Endodermal cell (in vitro differentiated cells): ENCODE measurements around the gene CHKB. TPM values are rescaled to one million over a fixed set of nuclear protein-coding genes. Genes with fewer than 3 reads are reported as not detected.
A peak's percentile ranks its signal among the peaks of the same experiment; 100 is the strongest.

Source experiments
- DNase-seq: peaks from one replicate; pipeline ENCODE4 v3.0.0-alpha.2; 2017
- H3K27ac ChIP-seq: 2 replicates; pipeline ENCODE4 v1.5.1; 2013; ENCODE audit warnings: mild to moderate bottlenecking, low read depth, low read length, moderate library complexity
- H3K27me3 ChIP-seq: 2 replicates; pipeline ENCODE4 v1.6.1; 2013; ENCODE audit warnings: mild to moderate bottlenecking, low read length, moderate library complexity; ENCODE audit not compliant: insufficient read depth, control insufficient read depth, poor library complexity, severe bottlenecking
- H3K36me3 ChIP-seq: 2 replicates; pipeline ENCODE4 v1.7.0; 2013; ENCODE audit warnings: mild to moderate bottlenecking, low read length, moderate library complexity; ENCODE audit not compliant: control insufficient read depth, insufficient read depth
- H3K4me1 ChIP-seq: one replicate; pipeline ENCODE4 v1.7.0; 2013; ENCODE audit warnings: low read length; ENCODE audit not compliant: control insufficient read depth, insufficient read depth
- H3K4me3 ChIP-seq: 2 replicates; pipeline ENCODE4 v1.5.1; 2013; ENCODE audit warnings: mild to moderate bottlenecking, low read length, moderate library complexity
- H3K9ac ChIP-seq: 2 replicates; pipeline ENCODE4 v1.6.1; 2013; ENCODE audit warnings: mild to moderate bottlenecking, low read length, moderate library complexity; ENCODE audit not compliant: poor library complexity, severe bottlenecking; ENCODE audit errors: extremely low read depth
- H3K9me3 ChIP-seq: 2 replicates; pipeline ENCODE4 v1.6.1; 2013; ENCODE audit warnings: mild to moderate bottlenecking, low read length, moderate library complexity; ENCODE audit not compliant: control insufficient read depth
- H3K27ac Mint-ChIP-seq: 2 replicates; pipeline ENCODE4 v1.8.0; 2020; ENCODE audit warnings: mixed read lengths
- H3K27me3 Mint-ChIP-seq: 2 replicates; pipeline ENCODE4 v1.8.0; 2021; ENCODE audit warnings: mild to moderate bottlenecking, mixed read lengths; ENCODE audit not compliant: insufficient read depth
- H3K36me3 Mint-ChIP-seq: 2 replicates; pipeline ENCODE4 v1.8.0; 2020; ENCODE audit warnings: low read depth, mixed read lengths
- H3K4me1 Mint-ChIP-seq: 2 replicates; pipeline ENCODE4 v1.8.0; 2020; ENCODE audit warnings: mixed read lengths
- H3K4me3 Mint-ChIP-seq: 2 replicates; pipeline ENCODE4 v1.8.0; 2020; ENCODE audit warnings: mild to moderate bottlenecking, moderate library complexity, mixed read lengths
- H3K9me3 Mint-ChIP-seq: 2 replicates; pipeline ENCODE4 v1.8.0; 2020; ENCODE audit warnings: mild to moderate bottlenecking, mixed read lengths
- CTCF ChIP-seq: fragments of 200-600 bp; sonication (generic); conservative IDR thresholded peaks from 2 replicates; pipeline ENCODE4 v1.5.0; 2021; ENCODE audit warnings: antibody characterized with exemption, mild to moderate bottlenecking
- WGBS, 2 experiments: methylation state at CpG; one replicate each; pipeline versions ENCODE4 v1.1.5 to v1.1.7; 2013; ENCODE audit warnings: missing lambda C conversion rate in 2 of 2, mixed read lengths in 1 of 2; ENCODE audit not compliant: insufficient coverage in 1 of 2, insufficient read length in 1 of 2; 5-methylcytosine and 5-hydroxymethylcytosine counted together
- total RNA-seq, 2 donors: library from RNA; stranded (reverse); fragmentation: NEBNext Ultra II Directional in 1 of 2; extraction: Animal tissue kit (Norgen Biotek cat#: 25700) in 1 of 2; gene quantifications; 2 replicates in 1 of 2; 3 replicates in 1 of 2; pipeline ENCODE4 v1.2.1, GENCODE V29; 2021

CHKB gene
- total RNA-seq, 2 donors from 2014 or later, result 108 TPM

GRCh38 chr22:50546326-50547262 is 36.1 kb downstream of the CHKB start:
- no peak overlapping the region for H3K9ac ChIP-seq

GRCh38 chr22:50545522-50546325 is 36.9 kb downstream of the CHKB start, which contains the start of gene KLHDC7B:
TSS of gene KLHDC7B (plus strand) at chr22:50545899. CDS start at chr22:50546244, 345 bp downstream.
- TF ChIP-seq CTCF, result peak; percentile 10
- no peaks in the 10 kb centered on the region for H3K36me3 ChIP-seq
- H3K27me3 ChIP-seq, result peaks cover 14% of the 10 kb centered on the region
- Mint-ChIP-seq H3K4me1 (peaks cover 7% of the 10 kb centered on the region), H3K9me3 (no peaks in the 10 kb centered on the region), H3K36me3 (no peaks in the 10 kb centered on the region), H3K4me3 (no peak within 1 kb of the TSS), H3K27ac (no peak within 1 kb of the TSS), H3K27me3 (peaks cover 13% of the 10 kb centered on the region)
- 91 to 96% methylated on average over 10 of the region's 10 CpGs for WGBS, 2 experiments
- no peak within 1 kb of the TSS for H3K9ac ChIP-seq
- H3K4me3 ChIP-seq, result no peak within 1 kb of the TSS
- H3K27ac ChIP-seq, result no peak within 1 kb of the TSS
- H3K4me1 ChIP-seq, result no peaks in the 10 kb centered on the region
- no peaks in the 10 kb centered on the region for H3K9me3 ChIP-seq
- no peak for DNase-seq

More at GRCh38 chr22:50546326-50547262, 36.1 kb downstream of the CHKB start:
- H3K4me3 Mint-ChIP-seq, result no peak overlapping the region
- H3K27me3 ChIP-seq, result peaks cover 14% of the 10 kb centered on the region
- H3K9me3 Mint-ChIP-seq, result no peaks in the 10 kb centered on the region
- H3K4me1 Mint-ChIP-seq, result peaks cover 3% of the 10 kb centered on the region
- H3K27me3 Mint-ChIP-seq, result peaks cover 13% of the 10 kb centered on the region
- TF ChIP-seq CTCF, result no peak
- H3K9me3 ChIP-seq, result no peaks in the 10 kb centered on the region
- WGBS, 2 experiments, result 95 to 96% methylated on average over 66 to 77 of the region's 78 CpGs
- H3K36me3 ChIP-seq, result no peaks in the 10 kb centered on the region
- H3K36me3 Mint-ChIP-seq, result no peaks in the 10 kb centered on the region
- no peaks in the 10 kb centered on the region for H3K4me1 ChIP-seq
- H3K4me3 ChIP-seq, result no peak overlapping the region
- H3K27ac ChIP-seq, result no peak overlapping the region
- peak; percentile 45 for DNase-seq
- H3K27ac Mint-ChIP-seq, result no peak overlapping the region

GRCh38 chr22:50544746-50545253 is 37.8 kb downstream of the CHKB start:
- no peak for DNase-seq
- peaks cover 13% of the 10 kb centered on the region for H3K27me3 Mint-ChIP-seq
- H3K9me3 ChIP-seq, result no peaks in the 10 kb centered on the region
- 88 to 100% methylated on average over 3 to 5 of the region's 5 CpGs for WGBS, 2 experiments
- H3K4me1 Mint-ChIP-seq, result peaks cover 8% of the 10 kb centered on the region
- H3K4me1 ChIP-seq, result no peaks in the 10 kb centered on the region
- H3K27ac ChIP-seq, result no peak overlapping the region
- H3K9me3 Mint-ChIP-seq, result no peaks in the 10 kb centered on the region
- H3K4me3 Mint-ChIP-seq, result no peak overlapping the region
- no peak overlapping the region for H3K27ac Mint-ChIP-seq
- H3K27me3 ChIP-seq, result peaks cover 14% of the 10 kb centered on the region
- no peaks in the 10 kb centered on the region for H3K36me3 ChIP-seq
- H3K9ac ChIP-seq, result no peak overlapping the region
- no peaks in the 10 kb centered on the region for H3K36me3 Mint-ChIP-seq
- TF ChIP-seq CTCF, result no peak
- no peak overlapping the region for H3K4me3 ChIP-seq
